Measurements from ENCODE around the gene GAS6.
"Not testable (repeated sequence)": the region's sequence is repeated elsewhere in the genome, so short reads cannot be mapped to it uniquely, and the experiment has no call there.

GAS6 gene

DNA sequence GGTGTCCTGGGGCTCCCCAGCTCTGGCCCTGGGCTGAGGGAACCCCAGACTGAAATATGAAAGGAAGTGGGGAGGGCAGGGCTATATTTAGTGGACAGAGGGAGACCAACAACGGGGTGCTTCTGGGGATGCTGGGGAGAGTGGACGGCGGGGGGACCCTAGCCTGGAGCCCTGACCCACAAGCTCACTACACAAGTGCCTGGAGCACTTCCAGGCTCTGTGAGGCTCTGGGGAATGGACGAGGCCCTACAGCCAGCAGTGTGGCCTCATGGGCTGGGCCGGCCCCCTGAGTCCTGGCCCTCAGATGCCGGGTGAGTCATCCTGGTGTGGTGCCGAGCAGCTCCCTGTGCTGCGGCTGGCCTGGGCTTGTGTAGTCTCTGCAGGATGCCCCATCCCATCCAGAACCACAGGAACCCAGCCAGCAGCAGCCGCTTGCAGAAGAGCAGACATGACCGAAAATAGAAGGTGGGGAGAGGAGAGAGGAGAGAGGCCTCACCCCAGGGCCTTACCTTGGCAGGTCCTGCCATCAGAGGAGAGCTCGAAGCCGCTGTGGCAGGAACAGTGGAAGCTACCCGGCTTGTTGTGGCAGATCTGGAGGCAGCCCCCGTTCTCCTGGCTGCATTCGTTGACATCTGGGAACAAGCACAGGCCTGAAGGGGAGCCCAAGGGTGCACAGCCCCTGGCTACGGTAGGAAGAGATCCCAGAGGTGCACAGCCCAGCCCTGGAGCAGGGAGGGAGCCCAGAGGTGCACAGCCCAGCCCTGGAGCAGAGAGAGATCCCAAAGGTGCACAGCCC is 26.1 kb downstream of the GAS6 start:
- peak; percentile 14 for DNase-seq (ENCODE audit: low spot score)

DNA sequence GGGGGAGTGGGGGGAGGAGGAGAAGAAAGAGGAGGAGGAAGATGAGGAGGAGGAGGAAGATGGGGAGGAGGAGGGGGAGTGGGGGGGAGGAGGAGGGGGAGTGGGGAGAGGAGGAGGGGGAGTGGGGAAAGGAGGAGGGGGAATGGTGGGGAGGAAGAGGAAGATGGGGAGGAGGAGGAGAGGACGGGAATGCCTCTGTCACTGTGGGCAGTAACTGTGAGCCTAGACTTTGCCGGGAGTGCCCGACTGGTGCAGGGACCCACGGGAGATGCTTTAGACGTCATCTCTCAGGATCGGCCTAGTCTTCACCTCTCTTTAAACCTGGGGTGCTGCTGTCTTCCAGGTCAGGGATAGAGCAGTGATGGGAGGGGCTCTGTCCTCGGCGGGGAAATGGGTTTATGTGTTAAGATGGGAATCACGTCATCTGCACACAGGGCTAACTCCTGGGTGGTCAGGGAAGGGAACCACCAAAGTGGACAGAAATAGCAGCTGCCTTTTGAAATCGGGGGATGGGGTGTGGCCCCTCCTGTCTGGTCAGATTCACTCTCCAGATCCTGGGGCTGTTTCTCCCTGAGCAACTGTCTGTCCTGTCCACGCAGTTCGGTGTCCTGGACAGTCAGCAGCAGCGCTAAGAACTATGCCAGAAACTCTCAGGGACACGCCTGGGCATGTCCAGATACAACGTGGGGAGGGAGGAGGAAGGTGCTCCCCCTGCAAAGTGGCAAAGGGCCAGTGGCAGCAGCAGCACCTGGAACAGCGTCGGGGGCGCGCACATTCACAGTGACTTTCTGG is 26.9 kb downstream of the GAS6 start:
- peak; percentile 22 for DNase-seq (ENCODE audit: low spot score)

DNA sequence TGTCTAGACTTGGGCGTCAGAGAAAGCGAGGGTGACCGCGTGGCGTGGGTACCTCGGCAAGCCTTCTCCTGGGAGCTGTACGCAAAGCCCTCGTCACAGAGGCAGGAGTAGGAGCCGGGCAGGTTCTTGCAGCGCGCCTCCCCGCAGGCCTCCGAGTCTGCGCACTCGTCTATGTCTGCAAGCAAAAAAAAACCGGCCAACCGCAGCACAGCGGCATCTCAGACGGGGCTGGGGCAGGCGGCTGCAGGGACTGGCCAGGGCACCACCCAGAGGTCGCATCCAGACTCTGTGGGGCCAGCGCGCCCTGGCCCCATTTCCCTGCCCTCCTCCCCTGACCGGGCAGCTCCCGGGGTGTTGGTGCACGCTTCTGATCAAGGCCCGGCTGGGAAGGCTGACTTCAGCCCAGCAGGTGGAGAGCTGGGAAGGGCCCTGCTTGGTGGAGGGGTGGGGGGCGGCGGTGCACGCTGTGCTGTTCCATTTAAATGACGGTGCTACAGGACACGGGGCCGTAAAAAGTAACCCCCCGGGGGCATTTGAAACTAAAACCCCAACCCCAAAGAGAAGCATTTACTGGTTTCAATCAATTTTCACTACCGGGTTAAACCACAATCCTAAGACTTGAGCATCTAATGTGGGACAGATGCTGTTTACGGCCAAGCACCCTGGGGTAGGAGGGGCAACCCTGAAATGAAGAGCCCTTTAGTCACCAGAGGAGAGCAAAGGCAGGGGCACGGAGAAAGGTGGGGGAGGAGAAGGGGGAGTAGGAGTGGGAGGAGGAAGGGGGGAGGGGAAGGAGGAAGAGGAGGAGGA is 28.2 kb downstream of the GAS6 start:
- no peak for DNase-seq (ENCODE audit: low spot score)

DNA sequence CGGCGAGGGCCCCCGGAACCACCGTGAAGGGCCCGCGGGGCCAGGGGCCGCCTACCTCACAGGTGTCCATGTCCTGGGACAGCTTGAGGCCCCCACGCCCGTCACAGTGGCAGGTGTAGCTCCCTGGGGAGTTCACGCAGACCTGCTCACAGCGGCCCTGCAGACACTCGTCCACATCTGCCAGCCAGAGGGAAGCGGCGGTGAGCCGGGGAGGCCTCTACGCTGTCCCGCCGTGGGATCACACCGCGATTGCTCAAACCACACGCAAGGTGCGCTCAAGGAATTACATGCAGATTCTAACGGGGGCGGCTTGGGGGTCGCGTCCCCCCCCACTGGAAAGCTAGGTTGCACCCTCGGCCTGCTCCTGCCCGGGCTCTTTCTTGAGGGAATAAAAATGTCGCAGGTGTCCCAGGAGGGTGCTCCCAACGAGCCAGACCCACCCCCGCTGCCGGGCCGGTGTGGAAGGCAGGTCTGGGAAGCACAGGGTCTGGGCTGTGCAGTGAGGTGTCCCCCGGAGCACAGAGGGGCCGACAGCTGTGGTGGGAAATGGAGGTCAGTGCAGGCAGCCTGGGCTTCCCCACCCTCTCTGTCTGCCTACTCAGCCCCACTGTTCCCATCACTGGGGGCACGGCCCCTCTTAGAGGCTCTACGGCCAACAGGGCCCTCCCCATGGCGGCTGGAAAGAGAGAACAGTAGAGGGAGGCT is 29.2 kb downstream of the GAS6 start:
- DNase-seq (ENCODE audit: low spot score): no peak

DNA sequence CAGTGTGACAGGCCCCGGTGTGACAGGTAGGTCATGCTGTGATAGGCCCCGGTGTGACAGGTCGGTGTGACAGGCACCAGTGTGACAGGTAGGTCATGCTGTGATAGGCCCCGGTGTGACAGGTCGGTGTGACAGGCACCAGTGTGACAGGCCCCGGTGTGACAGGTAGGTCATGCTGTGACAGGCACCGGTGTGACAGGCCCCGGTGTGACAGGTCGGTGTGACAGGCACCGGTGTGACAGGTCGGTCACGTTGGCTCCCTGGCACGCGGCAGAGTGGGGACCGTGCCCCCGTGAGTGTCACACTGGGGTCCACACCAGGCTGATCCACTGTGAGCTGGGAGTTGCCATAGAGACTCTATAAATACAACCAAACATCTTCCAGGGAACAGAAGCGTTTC is 29.9 kb downstream of the GAS6 start:
- not testable (repeated sequence) for DNase-seq (ENCODE audit: low spot score)

DNA sequence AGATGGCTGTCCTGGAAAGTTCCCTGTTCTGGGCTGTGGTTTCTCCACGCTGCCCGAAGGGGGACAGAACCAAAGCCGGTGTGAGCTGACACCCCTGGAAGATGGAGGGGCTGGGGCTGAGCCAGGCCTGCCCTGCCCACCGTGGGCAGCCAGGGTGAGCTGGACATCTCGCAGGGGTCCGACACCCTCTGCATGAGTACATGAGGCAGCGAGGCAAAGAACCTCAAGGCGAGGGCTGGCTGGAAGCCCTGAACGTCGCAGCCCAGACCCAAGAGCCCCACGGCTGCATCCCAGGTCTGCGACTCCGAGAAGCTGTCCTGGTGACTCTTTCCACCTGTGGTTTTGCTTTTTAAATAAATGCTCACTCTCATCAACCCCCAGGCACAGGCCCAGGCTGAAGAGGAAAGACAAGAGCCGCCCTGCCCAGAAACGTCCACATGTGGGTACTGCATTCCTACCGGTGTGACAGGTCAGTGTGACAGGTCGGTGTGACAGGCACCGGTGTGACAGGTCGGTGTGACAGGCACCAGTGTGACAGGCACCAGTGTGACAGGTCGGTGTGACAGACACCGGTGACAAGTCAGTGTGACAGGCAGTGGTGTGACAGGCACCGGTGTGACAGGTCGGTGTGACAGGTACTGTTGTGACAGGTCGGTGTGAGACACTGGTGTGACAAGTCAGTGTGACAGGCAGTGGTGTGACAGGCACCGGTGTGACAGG is 30.6 kb downstream of the GAS6 start:
- DNase-seq (ENCODE audit: low spot score): no peak

DNA sequence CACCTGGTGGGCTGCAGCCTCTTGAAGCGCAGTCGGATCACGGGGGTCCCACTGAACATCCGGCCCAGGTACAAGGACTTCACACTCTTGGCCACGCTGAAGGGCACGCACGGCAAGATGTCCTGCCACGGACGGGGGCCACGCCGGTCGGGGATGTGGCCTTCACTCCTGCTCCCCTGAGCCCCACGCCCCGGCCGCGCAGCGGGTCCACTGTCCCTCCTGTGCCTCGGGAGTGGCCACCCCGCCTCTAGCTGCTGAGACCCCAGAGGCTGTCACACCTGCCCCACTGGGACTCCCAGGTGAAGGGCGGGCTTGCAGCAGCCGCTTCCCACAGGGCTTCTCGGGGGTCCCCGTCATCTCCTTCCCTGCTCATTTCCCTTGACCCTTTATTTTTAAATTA is 31.2 kb downstream of the GAS6 start:
- DNase-seq (ENCODE audit: low spot score): no peak

DNA sequence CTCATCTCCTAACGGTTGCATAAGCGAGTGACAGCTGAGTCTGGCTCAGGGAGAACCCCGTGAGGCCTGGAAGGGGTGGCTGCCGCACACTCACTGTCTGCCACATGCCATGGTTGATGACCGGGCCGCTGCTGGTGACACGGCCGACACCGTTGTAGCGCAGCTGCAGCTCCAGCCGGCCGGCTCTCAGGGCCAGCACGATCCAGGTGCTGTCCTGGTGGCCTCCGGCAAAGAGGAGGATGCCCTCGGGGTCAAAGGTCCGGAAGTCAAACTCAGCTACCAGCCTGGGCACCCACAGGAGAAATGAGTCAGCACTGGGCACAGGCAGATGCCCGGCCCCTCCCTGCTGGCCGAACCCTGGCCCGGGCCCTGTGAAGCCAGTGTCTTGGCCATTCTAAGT is 31.7 kb downstream of the GAS6 start:
- DNase-seq (ENCODE audit: low spot score): no peak

DNA sequence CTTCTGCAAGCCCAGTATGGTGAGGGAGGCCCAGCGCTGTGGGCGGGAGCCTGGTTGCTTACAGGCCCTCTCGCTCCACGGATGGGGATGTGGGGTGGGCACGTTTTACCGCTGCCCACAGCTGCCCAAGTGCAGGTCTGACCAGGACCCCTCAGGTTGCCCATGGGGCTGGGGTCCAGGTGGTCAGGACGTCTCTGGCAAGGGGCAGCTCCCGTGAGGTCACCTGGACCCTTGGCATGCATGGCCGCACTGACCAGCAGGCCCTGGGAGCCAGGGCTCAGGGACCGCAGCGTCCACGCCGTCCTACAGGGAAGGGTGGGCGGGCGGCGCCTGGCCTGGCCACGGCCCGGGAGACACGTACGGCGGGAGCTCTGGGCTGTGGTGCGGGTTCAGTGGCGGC is 32.8 kb downstream of the GAS6 start:
- DNase-seq (ENCODE audit: low spot score): no peak

DNA sequence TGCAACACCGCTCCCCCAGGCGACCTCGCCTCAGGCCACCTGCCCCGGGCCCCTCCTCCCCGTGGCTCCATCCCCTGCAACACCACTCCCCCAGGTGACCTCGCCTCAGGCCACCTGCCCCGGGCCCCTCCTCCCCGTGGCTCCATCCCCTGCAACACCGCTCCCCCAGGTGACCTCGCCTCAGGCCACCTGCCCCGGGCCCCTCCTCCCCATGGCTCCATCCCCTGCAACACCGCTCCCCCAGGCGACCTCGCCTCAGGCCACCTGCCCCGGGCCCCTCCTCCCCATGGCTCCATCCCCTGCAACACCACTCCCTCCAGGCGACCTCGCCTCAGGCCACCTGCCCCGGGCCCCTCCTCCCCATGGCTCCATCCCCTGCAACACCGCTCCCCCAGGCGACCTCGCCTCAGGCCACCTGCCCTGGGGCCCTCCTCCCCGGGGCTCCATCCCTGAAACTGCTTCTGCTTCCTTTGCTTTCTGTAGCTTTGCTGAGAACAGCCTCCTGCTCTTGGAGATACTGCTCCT is 33.4 kb downstream of the GAS6 start:
- not testable (repeated sequence) for DNase-seq (ENCODE audit: low spot score)

DNA sequence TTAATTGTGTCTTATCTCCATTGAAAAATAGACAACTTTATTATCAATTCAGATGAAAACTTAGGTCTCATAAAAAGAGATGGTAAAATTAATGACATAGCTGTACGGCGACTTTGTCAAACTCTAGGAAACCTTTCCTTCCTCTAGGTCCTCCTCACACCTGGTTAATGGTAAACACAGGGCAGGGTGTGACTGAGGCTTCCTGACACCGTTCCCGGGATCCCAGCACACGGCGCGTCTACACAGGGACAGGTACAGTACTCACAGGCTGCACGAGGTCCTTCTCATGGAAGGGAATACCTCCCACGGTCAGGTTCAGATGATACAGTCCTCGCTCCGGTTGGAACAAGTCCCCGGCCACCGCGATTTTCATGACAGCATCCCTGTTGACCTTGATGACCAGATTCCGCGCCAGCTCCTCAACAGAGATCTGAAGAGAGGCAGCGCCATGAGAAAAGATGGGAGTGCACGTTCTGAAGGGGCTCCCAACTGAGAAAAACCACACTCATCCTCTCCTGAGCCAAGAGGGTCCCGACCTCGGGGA is 35.5 kb downstream of the GAS6 start:
- DNase-seq (ENCODE audit: low spot score): no peak

DNA sequence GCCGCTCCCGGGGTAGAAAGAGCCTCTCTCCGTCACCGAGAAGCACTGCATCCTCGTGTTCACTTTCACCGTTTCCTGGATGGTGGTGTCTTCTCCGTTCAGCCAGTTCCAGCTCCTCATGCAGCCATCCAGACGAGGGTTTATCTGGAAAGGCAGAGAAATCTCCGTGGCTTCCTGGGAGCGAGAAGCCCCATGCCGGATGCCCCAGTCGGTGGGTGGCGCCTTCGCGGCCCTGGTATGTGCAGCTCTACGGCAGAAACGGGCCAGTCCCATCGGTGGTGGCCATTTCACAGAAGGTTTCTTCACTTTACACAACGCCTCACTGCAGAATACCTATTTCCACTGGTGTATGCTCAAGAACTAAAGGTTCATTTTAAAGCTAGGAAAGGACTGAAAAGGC is 36.9 kb downstream of the GAS6 start:
- DNase-seq (ENCODE audit: low spot score): no peak

DNA sequence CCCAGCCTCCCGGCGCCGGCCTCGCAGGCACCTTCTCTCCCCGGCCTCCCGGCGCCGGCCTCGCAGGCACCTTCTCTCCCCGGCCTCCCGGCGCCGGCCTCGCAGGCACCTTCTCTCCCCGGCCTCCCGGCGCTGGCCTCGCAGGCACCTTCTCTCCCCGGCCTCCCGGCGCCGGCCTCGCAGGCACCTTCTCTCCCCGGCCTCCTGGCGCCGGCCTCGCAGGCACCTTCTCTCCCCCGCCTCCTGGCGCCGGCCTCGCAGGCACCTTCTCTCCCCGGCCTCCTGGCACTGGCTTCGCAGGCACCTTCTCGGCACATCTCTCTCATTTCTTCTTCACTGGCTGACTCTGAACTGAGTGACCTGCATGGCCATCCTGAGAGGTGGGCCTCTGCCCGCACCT is 37.4 kb downstream of the GAS6 start:
- not testable (repeated sequence) for DNase-seq (ENCODE audit: low spot score)

DNA sequence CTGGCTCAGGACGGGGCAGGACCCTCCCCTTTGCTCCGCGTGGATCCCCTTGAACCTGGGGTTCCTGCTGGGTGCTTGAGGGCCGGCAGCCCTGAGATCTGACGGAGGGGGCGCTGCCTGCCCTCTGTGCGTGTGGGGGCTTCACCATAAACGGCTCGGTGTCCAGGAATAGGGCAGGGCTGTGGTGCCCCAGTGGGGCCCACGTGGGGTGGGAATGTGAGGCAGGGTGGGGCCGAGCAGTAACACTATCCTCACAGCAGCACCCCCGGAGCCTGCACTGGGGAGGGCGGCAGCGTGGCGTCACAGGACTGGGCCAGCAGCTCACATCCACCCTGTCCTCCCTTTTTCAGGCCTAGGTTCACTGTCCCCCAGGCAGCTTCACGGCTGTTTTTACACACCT is 38.0 kb downstream of the GAS6 start:
- DNase-seq (ENCODE audit: low spot score): no peak

DNA sequence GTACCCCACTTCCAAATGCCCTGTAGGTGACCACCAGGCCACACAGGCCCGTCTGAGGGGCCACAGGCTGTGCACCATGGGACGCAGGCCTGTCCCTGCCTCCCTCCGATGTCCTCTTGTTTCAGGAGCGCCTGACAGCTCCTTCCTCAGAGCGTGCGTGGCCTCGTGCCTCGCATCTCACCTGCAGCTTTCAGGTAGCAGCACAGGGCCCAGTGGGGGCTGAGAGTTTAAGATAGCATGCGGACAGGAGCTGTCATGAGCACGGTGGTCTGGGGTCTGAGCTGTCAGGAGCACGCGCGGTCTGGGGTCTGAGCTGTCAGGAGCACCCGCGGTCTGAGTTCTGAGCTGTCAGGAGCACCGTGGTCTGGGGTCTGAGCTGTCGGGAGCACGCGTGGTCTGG is 40.1 kb downstream of the GAS6 start:
- DNase-seq (ENCODE audit: low spot score): no peak

DNA sequence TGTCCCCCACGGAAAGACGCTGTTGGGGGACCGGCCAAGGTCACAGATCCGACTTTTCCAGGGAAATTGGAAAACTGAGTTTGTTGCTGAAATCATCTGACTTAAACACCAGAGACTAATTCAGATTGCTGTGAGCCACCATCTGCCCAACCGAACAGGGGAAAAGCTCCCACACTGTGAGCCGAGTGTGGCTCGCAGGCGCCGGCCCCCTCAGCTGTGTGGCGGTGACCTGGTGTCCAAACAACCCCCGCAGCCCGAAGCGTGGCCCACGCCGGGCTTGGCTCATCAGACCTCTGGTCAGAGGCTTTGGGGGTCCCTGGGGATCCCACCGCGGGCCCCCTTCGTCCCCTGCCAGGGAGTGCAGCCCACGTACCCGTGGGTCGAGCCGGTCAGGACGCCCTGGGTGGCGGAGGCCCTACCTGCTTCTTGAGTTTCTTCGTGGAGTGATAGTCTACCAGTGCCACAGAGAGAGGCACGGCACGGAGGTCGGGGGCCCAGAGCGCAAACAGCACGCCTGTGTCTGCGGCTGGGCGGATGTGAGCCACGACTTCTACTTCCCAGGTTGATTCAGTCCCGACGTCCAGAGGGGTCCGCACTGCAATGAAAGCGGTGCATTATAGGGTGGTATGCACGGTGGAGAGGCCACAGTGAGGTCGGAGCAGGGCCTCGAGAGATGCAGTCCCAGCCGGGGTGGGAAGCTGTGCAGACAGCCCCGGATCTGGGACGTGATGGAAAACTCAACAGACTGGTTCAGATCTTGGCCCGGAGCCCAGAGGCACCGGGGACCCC is 40.7 kb downstream of the GAS6 start:
- DNase-seq (ENCODE audit: low spot score): no peak

DNA sequence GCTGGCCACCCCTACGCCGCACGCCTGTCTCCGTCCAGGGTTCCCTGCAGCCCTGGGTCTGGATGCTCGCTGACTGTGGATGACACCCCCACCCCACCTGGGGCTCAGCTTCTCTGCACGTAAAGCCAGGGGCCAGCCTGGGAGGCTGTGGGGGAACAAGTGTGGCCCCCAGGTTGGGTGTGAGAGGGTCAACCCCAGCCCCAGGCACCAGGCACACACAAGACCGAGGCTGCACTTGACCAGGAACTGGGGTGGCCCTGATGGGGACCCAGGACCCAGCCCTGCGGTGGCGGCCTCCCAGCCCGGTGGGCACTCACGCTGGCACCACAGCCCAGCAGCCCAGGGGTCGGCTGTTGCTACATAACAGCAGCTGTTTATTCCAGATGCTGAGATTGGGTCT is 41.6 kb downstream of the GAS6 start:
- DNase-seq (ENCODE audit: low spot score): no peak

DNA sequence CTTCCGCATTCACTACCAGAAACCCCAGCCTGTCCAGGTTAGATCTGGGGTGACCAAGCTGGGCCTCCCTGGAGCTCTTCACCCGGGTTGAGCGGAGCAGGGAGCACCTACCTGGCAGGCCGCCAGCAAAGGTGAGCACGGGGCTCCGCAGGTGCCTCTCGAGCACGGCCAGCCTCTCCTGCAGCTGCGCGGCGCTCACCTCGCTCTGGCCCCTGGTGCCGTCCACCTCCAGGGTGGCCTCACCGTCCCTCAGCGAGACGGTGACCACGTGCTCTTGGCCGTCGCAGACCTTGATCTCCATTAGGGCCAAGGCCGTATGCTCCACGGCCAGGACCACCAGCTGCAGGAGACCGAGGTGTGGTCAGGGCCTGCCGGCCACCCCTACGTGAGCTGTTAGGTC is 42.0 kb downstream of the GAS6 start:
- DNase-seq (ENCODE audit: low spot score): no peak

DNA sequence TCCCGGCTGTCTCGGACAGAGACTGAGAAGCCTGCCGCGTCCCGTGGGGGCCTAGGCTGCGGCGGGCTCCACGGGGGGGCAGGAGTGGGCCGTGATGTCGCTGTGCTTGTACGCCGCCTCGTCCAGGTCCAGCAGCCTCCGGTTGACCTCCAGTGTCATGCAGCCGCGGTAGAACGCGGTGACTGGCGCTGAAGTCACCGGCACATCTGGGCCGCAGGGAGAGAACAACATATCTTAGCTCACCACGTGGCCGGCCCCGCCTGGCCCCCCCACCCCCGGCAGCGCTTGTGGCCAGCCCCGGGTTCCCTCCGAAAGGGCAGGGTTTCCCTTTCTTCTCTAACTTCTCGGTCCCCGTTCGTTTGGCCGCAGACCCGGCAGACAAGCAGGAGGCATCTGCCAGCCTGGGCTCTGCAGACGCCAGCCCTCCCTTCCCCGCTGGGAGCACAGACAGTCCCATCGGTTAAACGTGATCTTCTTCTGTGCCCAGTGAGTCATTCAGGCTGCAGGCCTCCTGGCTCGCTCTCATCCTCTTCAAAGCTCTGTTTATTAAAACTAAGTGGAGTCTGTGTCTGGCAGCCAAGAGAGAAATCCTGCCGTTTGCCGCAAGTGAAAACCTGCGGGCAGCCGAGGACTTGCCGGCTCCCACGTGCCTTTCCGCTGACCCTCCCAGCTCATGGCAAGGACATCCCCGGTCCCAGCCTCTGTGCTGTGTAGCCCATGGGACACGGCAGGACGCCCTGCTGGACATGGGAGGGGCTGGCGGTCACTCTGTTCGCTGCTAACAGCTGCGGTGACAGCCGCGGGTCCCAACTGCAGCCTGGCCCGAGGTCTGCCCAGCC is 42.8 kb downstream of the GAS6 start:
- no peak for DNase-seq (ENCODE audit: low spot score)
